Measurements from ENCODE around the gene AGFG2. TPM values are rescaled to one million over a fixed set of nuclear protein-coding genes. Genes with fewer than 3 reads are reported as not detected.
A peak's percentile ranks its signal among the peaks of the same experiment; 100 is the strongest.
"Not testable (repeated sequence)": the region's sequence is repeated elsewhere in the genome, so short reads cannot be mapped to it uniquely, and the experiment has no call there.

Gene AGFG2
- polyA plus RNA-seq, 1 experiment = 5.7 TPM

DNA sequence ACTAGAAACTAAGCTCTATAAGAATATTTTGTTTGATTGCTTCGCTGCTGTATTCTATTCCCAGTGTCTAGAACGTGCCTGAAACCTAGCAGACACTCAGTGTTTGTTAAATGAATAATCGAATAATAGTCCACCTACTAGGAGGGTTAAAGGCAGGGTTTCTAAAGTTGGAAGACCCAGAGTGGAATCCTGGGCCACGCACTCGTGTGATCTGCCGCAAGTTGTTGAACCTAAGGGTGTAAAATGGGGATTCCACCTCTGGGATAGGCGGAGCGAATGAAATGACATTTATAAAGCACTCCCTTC, 702 bp upstream of the AGFG2 start:
- Histone ChIP-seq H3K4me3 (ENCODE audit: low read depth, low read length) (peak overlapping the region; percentile 57), H3K27me3 (ENCODE audit: control insufficient read depth, insufficient read depth, low read length) (peaks cover 6% of the 10 kb centered on the region), H3K27ac (ENCODE audit: low read depth, low read length) (peak overlapping the region; percentile 31), H3K9me3 (ENCODE audit: control insufficient read depth, insufficient read depth, low read length) (no peaks in the 10 kb centered on the region)
- ChIA-PET POLR2A (interaction anchor here (0.7 to 1.6 kb wide), 4 partner anchors 18 to 60 kb away, joined by 3 to 14 read pairs (median 5); partner anchors contain the start of genes FBXO24 and LRCH4), CTCF (interaction anchor here (2.1 to 2.5 kb wide), 2 partner anchors 21 to 25 kb away, joined by 5 to 10 read pairs; no protein-coding TSS in a partner anchor)
- TF ChIP-seq, protein P1, sequence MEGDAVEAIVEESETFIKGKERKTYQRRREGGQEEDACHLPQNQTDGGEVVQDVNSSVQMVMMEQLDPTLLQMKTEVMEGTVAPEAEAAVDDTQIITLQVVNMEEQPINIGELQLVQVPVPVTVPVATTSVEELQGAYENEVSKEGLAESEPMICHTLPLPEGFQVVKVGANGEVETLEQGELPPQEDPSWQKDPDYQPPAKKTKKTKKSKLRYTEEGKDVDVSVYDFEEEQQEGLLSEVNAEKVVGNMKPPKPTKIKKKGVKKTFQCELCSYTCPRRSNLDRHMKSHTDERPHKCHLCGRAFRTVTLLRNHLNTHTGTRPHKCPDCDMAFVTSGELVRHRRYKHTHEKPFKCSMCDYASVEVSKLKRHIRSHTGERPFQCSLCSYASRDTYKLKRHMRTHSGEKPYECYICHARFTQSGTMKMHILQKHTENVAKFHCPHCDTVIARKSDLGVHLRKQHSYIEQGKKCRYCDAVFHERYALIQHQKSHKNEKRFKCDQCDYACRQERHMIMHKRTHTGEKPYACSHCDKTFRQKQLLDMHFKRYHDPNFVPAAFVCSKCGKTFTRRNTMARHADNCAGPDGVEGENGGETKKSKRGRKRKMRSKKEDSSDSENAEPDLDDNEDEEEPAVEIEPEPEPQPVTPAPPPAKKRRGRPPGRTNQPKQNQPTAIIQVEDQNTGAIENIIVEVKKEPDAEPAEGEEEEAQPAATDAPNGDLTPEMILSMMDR (IDR thresholded peaks at IDR 0.05; ENCODE audit: low read depth, low read length) = no peak
- no peak for DNase-seq (ENCODE audit: low read depth, low spot score)

DNA sequence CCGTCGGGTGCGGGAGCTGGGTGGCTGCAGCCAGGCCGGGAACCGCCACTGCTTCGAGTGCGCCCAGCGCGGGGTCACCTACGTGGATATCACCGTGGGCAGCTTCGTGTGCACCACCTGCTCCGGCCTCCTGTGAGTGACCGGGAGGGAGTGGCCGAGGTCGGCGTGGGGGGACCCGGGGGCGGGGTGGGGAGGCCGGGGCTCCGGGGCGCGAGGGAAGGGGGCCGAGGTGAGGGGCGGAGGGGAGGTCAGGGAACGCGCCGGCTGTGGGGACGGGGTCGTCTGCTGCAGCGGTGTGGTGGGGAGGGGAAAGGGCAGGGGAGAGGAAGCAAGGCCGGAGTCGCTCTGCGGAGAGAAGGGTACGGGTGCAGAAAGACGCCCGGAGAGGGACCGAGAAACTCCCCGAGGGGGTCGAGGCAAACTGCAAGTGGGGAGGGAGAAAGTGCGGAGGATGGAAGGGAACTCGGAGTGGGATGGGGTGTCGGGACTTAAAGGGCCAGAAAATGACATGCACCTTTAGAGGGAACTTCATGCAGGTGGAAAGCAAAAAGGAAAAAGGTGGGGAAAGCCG, 518 bp downstream of the AGFG2 start:
- ChIA-PET POLR2A (interaction anchor here (0.6 to 1.6 kb wide), 3 partner anchors 17 to 335 kb away, joined by 3 to 14 read pairs (median 5); partner anchors contain the start of genes FBXO24, LRCH4 and SRRT), CTCF (interaction anchor here (0.6 to 2.5 kb wide), 6 partner anchors 20 to 152 kb away, joined by 4 to 10 read pairs (median 5); no protein-coding TSS in a partner anchor)
- no peak for DNase-seq (ENCODE audit: low read depth, low spot score)
- Histone ChIP-seq H3K27ac (ENCODE audit: low read depth, low read length) (no peak overlapping the region), H3K9me3 (ENCODE audit: control insufficient read depth, insufficient read depth, low read length) (no peaks in the 10 kb centered on the region), H3K4me3 (ENCODE audit: low read depth, low read length) (peak overlapping the region; percentile 81), H3K27me3 (ENCODE audit: control insufficient read depth, insufficient read depth, low read length) (peaks cover 3% of the 10 kb centered on the region)
- TF ChIP-seq, protein P1 (IDR thresholded peaks at IDR 0.05; ENCODE audit: low read depth, low read length) = no peak

DNA sequence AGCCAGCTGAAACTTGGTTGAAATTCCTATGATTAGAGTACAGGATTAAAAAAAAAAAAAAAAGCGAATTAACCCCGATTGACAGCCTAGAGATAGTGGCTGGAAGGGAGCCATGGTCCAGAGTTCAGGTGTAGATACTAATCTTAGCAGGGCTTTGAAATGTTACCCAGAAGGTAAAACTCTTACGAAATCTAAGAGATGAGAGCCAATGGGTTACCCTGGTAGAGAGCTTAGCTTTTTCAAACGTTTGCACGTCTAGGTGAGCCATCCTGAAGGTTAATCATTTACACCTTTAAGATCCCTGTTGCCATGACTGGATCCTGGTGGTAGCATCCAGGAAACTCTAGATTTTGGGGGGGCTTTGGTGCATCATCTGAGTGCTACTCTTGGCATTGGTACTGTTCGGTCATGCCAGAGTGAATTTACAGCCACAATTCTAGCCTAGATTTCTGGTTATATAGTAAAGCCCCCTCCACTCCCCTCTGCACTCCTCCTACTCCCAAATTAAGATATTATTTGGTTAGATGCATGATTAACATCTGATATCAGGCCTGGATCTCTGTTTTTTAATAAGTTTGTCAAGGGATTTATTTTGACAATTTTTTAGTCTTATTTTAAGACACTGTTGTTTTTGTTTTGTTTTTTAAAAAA, 1.2 kb downstream of the AGFG2 start:
- CTCF ChIA-PET = interaction anchor here (0.6 to 2.5 kb wide), 5 partner anchors 19 to 71 kb away, joined by 4 to 10 read pairs (median 5); no protein-coding TSS in a partner anchor

DNA sequence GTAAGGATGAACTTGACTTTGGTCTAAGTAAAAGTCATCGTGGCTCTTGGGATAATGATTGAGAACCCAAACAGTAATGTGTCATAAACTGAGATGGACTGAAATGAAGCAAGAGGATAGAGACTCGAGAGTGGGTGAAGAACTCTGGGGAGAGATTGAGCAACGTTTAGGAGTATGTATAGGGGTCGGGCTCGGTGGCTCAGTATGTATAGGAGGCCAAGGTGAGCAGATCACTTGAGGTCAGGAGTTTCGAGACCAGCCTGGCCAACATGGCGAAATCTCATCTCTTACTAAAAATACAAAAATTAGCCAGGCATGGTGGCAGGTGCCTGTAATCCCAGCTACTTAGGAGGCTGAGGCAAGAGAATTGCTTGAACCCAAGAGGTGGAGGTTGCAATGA, 2.3 kb downstream of the AGFG2 start:
- not testable (repeated sequence) for H3K27me3 ChIP-seq (ENCODE audit: control insufficient read depth, insufficient read depth, low read length); H3K4me3 ChIP-seq (ENCODE audit: low read depth, low read length); H3K27ac ChIP-seq (ENCODE audit: low read depth, low read length); DNase-seq (ENCODE audit: low read depth, low spot score); H3K9me3 ChIP-seq (ENCODE audit: control insufficient read depth, insufficient read depth, low read length)
- CTCF ChIA-PET = interaction anchor here (0.8 to 2.6 kb wide), 3 partner anchors 19 to 46 kb away, joined by 3 to 18 read pairs (median 6); no protein-coding TSS in a partner anchor
- POLR2A ChIA-PET = interaction anchor here (0.7 kb wide), 1 partner anchor 22 kb away, joined by 7 read pairs; no protein-coding TSS in a partner anchor

More for the DNA sequence above, 1.2 kb downstream of the AGFG2 start:
- TF ChIP-seq, protein P1 (IDR thresholded peaks at IDR 0.05; ENCODE audit: low read depth, low read length) = no peak
- no peak for DNase-seq (ENCODE audit: low read depth, low spot score)
- H3K9me3 ChIP-seq (ENCODE audit: control insufficient read depth, insufficient read depth, low read length) = no peaks in the 10 kb centered on the region
- H3K27ac ChIP-seq (ENCODE audit: low read depth, low read length) = no peak overlapping the region
- H3K27me3 ChIP-seq (ENCODE audit: control insufficient read depth, insufficient read depth, low read length) = no peaks in the 10 kb centered on the region
- peak overlapping the region; percentile 81 for H3K4me3 ChIP-seq (ENCODE audit: low read depth, low read length)
- POLR2A ChIA-PET = no interaction called here

DNA sequence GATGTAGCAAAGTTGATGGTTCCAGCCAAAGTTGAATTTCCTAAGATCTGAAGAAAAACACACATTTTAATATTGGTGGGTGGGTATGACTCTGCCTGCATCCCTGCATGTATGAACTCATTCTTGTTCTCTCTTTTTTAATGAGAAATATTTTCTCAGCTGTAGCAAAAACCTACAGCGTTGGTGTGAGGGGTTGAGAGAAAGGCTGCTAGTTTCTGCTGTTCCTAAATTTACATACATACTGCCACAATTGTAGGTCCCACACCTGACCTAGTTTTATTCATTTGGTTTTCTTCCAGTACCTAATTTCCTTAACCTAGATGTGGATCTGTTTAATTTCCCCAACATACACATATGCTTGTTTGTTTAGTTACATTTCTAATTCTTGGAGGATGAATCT, 4.6 kb downstream of the AGFG2 start:
- CTCF ChIA-PET = interaction anchor here (2.6 to 7.7 kb wide), 2 partner anchors 16 to 17 kb away, joined by 18 to 72 read pairs; no protein-coding TSS in a partner anchor
- Histone ChIP-seq H3K4me3 (ENCODE audit: low read depth, low read length) (no peak overlapping the region), H3K27me3 (ENCODE audit: control insufficient read depth, insufficient read depth, low read length) (no peaks in the 10 kb centered on the region), H3K9me3 (ENCODE audit: control insufficient read depth, insufficient read depth, low read length) (no peaks in the 10 kb centered on the region), H3K27ac (ENCODE audit: low read depth, low read length) (no peak overlapping the region)
- DNase-seq (ENCODE audit: low read depth, low spot score) = no peak
- POLR2A ChIA-PET = no interaction called here
- TF ChIP-seq, protein P1 (IDR thresholded peaks at IDR 0.05; ENCODE audit: low read depth, low read length) = no peak
